Large intestine (tissue), 3 donors: ENCODE data around the gene CSTA. TPM values are rescaled to one million over a fixed set of nuclear protein-coding genes. Genes with fewer than 3 reads are reported as not detected.

Experiments used
- DNase-seq, 2 donors: peaks; one replicate each; pipeline versions ENCODE4 v3.0.0 to v3.0.0-alpha.2; 2013
- H3K27ac ChIP-seq: one replicate; pipeline ENCODE4 v1.5.1; 2013; ENCODE audit warnings: low read length
- H3K27me3 ChIP-seq: 2 replicates; pipeline ENCODE4 v1.6.1; 2013; ENCODE audit warnings: low read length; ENCODE audit not compliant: control insufficient read depth, insufficient read depth
- H3K36me3 ChIP-seq: 2 replicates; pipeline ENCODE4 v1.6.1; 2013; ENCODE audit warnings: low read length; ENCODE audit not compliant: control insufficient read depth, insufficient read depth
- H3K4me1 ChIP-seq: one replicate; pipeline ENCODE4 v1.6.1; 2013; ENCODE audit warnings: low read length; ENCODE audit not compliant: control insufficient read depth, insufficient read depth
- H3K4me3 ChIP-seq: one replicate; pipeline ENCODE4 v1.5.1; 2013; ENCODE audit warnings: low read length
- H3K9me3 ChIP-seq: one replicate; pipeline ENCODE4 v1.6.1; 2013; ENCODE audit warnings: mild to moderate bottlenecking, low read depth, low read length, moderate library complexity; ENCODE audit not compliant: control insufficient read depth
- WGBS: methylation state at CpG from one replicate; pipeline ENCODE4 v1.1.5; 2013; ENCODE audit warnings: low lambda C conversion rate; ENCODE audit not compliant: insufficient coverage; 5-methylcytosine and 5-hydroxymethylcytosine counted together
- polyA plus RNA-seq: library from polyadenylated mRNA; unstranded; fragments of 120-200 nt; gene quantifications from one replicate; pipeline ENCODE4 v1.2.1, GENCODE V29; 2013

CSTA gene
- polyA plus RNA-seq, 1 donor, result 1.2 TPM

DNA sequence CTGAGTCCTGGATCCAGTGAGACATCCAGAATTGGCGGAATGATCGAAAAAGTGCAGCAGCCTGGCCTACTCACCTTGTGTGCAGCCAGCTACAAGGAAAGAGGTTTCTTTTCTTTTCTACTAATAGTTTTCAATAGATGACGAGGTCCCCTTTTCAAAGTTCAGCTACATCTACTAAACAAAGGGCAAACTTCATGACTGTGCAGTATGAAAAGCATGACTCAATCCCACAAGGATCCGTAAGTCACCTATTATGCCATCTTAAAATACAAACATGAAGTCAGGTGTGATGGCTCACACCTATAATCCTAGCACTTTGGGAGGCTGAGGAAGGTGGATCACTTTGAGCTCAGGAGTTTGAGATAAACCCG is 41.3 kb downstream of the CSTA start:
- Histone ChIP-seq H3K36me3 (peaks cover 11% of the 10 kb centered on the region), H3K27me3 (no peaks in the 10 kb centered on the region), H3K9me3 (no peaks in the 10 kb centered on the region), H3K4me1 (peaks cover 35% of the 10 kb centered on the region), H3K4me3 (no peak overlapping the region), H3K27ac (peak overlapping the region; percentile 69)
- DNase-seq, result peak; percentile 28 to 70
- 33% methylated on average over 1 of the region's 5 CpGs for WGBS

DNA sequence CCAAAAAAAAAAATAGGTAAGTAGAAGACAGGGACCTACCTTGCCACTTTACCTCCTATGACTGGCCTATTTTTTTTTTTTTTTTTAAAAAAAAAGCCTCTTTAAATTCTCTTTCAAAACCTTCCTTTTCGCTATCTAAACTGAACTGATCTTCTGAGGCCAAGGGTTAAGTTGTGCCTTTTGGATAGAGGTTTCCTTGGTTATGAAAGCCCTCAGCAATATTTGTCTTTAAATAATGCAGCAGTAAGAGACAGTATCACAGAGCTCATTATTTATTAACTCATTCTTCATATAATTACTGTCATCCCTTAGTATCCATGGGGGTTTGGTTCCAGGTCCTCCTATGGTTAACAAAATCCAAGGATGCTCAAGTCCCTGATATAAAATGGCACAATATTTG is 49.0 kb downstream of the CSTA start:
- DNase-seq, result no peak
- WGBS, result no CpG with 5 or more reads among the region's 1 CpG
- peaks cover 3% of the 10 kb centered on the region for H3K4me1 ChIP-seq

DNA sequence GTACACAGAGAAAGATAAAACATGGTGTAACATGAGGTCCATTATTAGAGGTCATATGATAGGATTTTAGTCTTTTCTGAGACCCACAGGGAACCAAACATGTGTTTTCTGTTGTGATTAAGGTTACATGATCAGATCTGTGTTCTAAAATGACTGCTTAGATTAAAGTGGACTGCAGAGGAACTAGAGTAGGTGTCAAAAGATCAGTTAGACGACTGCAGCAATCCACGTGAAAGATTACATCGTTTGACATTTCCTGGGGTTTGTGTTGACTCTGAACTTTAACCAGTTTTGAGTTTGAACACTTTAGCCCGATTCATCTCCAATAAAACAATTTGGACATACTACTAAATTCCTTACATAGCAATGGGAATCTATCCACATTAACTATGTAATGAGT is 52.9 kb downstream of the CSTA start:
- no peak overlapping the region for H3K4me3 ChIP-seq
- no peak for DNase-seq
- no peak overlapping the region for H3K27ac ChIP-seq
- no peaks in the 10 kb centered on the region for H3K27me3 ChIP-seq
- WGBS, result 40% methylated on average over 1 of the region's 4 CpGs
- H3K9me3 ChIP-seq, result no peaks in the 10 kb centered on the region
- peaks cover 3% of the 10 kb centered on the region for H3K4me1 ChIP-seq
- no peaks in the 10 kb centered on the region for H3K36me3 ChIP-seq

More for the DNA sequence above, 49.0 kb downstream of the CSTA start:
- H3K27me3 ChIP-seq, result no peaks in the 10 kb centered on the region
- no peak overlapping the region for H3K4me3 ChIP-seq
- no peak overlapping the region for H3K27ac ChIP-seq
- peaks cover 6% of the 10 kb centered on the region for H3K36me3 ChIP-seq
- no peaks in the 10 kb centered on the region for H3K9me3 ChIP-seq

DNA sequence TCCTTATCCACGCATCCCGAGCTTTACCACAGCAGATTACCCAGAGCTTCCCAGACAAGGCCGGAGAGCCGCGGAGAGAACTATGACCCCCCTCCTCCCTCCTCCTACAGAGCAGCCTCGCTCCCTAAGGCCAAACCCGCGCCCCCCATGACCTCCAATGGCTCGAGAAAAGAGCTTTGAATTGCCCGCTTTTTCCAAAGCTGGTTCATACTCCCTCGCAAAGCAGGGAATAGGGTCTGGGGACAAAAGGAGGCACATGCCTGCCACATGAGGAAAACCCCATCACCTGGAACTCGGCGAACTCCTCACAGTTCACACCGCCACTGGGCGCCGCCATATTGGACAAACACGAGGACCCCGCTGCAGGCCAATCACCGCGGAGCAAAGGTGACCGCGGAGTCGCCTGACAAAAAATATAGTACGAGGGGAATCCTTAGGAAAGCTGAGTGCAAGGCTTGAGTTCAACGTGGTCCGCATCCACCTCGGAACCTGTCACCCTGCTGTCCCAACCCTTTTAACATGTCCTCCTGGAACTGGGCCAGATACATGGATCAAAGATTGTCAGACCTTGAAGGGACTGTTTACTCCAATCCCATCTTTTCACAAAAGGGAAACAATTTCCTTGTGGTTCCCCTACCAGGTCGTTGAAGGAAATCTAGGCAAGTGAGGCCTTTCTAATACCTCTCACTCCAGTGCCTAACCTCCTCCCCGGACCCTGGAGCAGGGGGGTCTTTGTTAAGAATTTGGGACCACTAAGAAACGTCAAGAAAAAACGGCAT is 58.0 kb downstream of the CSTA start, which contains the start of gene MIX23:
TSS of gene MIX23 (minus strand) at position 344 of the 779 bp plus-strand sequence. CDS start at position 337, 7 bp downstream.
- WGBS, result 8% methylated on average over 3 of the region's 31 CpGs
- H3K4me3 ChIP-seq, result peak within 1 kb of the TSS; percentile 81
- H3K27ac ChIP-seq, result peak within 1 kb of the TSS; percentile 95
- no peaks in the 10 kb centered on the region for H3K36me3 ChIP-seq
- no peaks in the 10 kb centered on the region for H3K4me1 ChIP-seq
- H3K9me3 ChIP-seq, result no peaks in the 10 kb centered on the region
- peak; percentile 83 to 92 for DNase-seq
- H3K27me3 ChIP-seq, result no peaks in the 10 kb centered on the region

DNA sequence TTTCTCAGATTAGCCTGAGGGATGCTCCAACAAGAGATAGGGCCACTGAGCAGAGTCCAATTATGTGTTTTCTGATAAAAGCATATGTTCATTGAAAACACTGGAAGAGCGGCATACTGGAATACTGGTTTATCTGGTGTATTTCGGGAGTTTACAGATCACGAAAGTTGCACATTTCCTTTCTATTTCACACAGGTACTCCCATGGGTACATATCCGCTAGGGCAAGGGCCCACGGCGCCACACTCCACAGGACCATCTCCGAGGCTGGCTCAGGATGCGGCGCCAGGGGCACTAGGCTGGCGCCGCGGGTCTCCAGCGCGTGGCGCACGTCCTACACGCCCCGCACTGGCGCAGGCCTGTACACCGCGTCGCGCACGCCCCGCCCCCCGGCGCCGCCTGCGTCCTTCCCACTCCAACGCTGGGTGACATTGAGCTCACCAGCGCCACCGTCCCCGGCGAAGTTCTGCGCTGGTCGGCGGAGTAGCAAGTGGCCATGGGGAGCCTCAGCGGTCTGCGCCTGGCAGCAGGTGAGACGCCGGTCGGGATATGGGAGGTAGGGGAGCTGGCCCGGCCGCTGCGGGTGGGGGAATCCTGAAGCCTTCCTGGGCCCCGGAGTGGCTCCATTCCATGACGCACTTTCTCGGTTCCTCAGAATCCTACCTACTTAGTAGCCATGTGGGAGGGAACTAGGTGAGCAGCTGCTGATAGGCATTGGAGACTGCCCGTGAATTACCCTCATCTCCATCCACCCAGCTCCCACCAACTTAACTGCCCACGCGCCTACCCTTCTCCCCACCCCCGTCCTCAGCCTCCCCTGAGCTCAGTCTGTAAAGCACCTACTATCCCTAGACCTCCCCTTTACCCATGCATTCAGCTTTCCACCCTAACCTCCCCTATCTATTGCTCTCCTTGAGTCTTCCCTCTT is 59.0 kb downstream of the CSTA start, which contains the start of gene FAM162A:
TSS of gene FAM162A (plus strand) at position 412 of the 927 bp plus-strand sequence. CDS start at position 496, 84 bp downstream.
- Histone ChIP-seq H3K9me3 (no peaks in the 10 kb centered on the region), H3K27ac (peak within 1 kb of the TSS; percentile 95), H3K27me3 (no peaks in the 10 kb centered on the region), H3K4me3 (peak within 1 kb of the TSS; percentile 81), H3K4me1 (no peaks in the 10 kb centered on the region), H3K36me3 (no peaks in the 10 kb centered on the region)
- DNase-seq, result peak; percentile 95 to 97
- no CpG with 5 or more reads among the region's 52 CpGs for WGBS

DNA sequence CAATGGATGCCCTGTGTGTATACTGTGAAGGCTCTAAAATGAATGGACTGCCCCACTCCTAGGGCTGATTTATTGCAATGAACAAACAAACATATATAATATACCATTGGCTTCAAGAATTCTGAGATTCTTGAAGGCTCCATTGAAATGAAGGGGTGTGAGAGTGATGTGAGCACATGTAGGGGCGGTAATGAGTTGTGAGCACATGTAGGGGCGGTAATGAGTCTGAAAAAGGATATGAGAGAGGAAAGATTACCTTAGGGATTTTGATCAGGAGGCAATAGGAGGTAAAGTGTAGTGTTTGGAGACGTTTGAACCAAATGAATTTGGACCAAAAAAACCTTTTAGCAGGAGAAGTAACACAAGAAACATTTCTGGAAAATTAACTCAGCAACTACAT is 62.7 kb downstream of the CSTA start:
- no peaks in the 10 kb centered on the region for H3K36me3 ChIP-seq
- H3K9me3 ChIP-seq, result no peaks in the 10 kb centered on the region
- no peak for DNase-seq
- no peak overlapping the region for H3K4me3 ChIP-seq
- H3K27me3 ChIP-seq, result no peaks in the 10 kb centered on the region
- H3K4me1 ChIP-seq, result no peaks in the 10 kb centered on the region
- no peak overlapping the region for H3K27ac ChIP-seq
- 96% methylated on average over 3 of the region's 3 CpGs for WGBS

DNA sequence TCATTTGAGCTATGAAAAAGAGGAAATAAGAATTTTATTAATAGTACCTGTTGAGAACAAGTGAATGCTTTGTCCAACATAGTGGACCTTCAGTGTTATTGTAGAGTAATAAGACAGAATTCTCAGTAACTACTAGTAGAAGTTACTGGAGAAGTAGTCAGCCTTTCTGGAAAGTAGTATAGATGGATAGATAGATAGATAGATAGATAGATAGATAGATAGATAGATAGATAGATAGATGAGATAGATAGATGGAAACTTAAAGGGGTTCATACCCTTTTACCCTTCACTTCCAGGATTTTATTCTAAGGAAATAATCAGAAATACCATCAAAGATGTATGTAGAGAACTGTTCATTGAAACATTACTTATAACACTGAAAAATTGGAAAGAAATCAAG is 64.1 kb downstream of the CSTA start:
- no peaks in the 10 kb centered on the region for H3K9me3 ChIP-seq
- H3K27me3 ChIP-seq, result no peaks in the 10 kb centered on the region
- DNase-seq, result no peak
- H3K36me3 ChIP-seq, result peaks cover 6% of the 10 kb centered on the region
- no peaks in the 10 kb centered on the region for H3K4me1 ChIP-seq
- no peak overlapping the region for H3K27ac ChIP-seq
- H3K4me3 ChIP-seq, result no peak overlapping the region

DNA sequence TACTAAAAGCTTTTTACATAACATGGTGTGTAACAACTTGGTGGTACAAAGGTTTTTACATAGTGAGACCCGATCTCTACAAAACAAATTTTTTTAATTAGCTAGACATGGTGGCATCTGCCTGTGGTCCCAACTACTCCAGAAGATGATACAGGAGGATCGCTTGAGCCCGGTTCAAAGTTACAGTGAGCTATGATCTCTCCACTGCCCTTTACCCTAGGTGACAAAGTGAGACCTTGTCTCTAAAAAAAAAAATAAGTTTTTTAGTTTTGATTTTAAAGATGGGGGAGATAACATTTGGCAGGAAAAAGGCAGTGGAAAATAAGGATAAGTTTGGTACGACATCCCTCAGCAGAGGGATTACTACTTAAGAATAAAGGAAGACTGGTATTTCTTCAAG is 64.8 kb downstream of the CSTA start:
- no peak for DNase-seq
- Histone ChIP-seq H3K4me3 (no peak overlapping the region), H3K27me3 (no peaks in the 10 kb centered on the region), H3K36me3 (peaks cover 6% of the 10 kb centered on the region), H3K4me1 (no peaks in the 10 kb centered on the region), H3K9me3 (no peaks in the 10 kb centered on the region), H3K27ac (no peak overlapping the region)
- WGBS, result 100% methylated on average over 1 of the region's 4 CpGs

DNA sequence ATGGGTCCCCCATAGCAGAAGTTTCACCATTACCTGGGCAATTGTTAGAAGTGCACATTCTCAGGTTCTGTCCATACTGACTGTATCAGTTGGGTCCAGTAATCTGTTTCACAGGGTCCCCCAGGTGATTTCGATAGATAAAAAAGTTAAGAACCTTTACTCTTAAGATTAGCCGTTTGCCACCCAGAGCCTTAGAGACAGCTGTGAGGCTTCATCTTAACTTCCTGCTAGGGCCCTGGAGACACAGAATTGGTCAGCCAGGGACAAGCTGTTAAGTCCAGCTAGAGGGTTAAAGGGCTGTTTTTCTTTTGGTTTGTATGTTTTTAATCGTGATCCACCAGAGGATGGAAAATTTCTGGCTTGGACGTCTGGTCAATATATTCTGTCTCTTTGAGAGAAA is 65.6 kb downstream of the CSTA start:
- Histone ChIP-seq H3K36me3 (peaks cover 6% of the 10 kb centered on the region), H3K9me3 (no peaks in the 10 kb centered on the region), H3K4me3 (no peak overlapping the region), H3K4me1 (no peaks in the 10 kb centered on the region), H3K27me3 (no peaks in the 10 kb centered on the region), H3K27ac (no peak overlapping the region)
- 83% methylated on average over 1 of the region's 4 CpGs for WGBS
- no peak for DNase-seq
